Suprapubic skin (tissue), 4 donors: ENCODE data around the gene FOXK1. TPM values are rescaled to one million over a fixed set of nuclear protein-coding genes. Genes with fewer than 3 reads are reported as not detected.

ENCODE experiments used
- DNase-seq, 2 donors: peaks; one replicate each; pipeline ENCODE4 v3.0.0-alpha.2; 2019; ENCODE audit warnings: low spot score in 2 of 2
- H3K27ac ChIP-seq: fragments of 200-600 bp; sonication (generic); one replicate; pipeline ENCODE4 v1.5.1; 2019
- H3K27me3 ChIP-seq: fragments of 200-600 bp; sonication (generic); one replicate; pipeline ENCODE4 v1.5.1; 2019
- H3K36me3 ChIP-seq: fragments of 200-600 bp; sonication (generic); one replicate; pipeline ENCODE4 v1.5.1; 2019
- H3K4me1 ChIP-seq: fragments of 200-600 bp; sonication (generic); one replicate; pipeline ENCODE4 v1.5.1; 2019
- H3K4me3 ChIP-seq: fragments of 200-600 bp; sonication (generic); one replicate; pipeline ENCODE4 v1.5.1; 2019; ENCODE audit warnings: mild to moderate bottlenecking
- H3K9me3 ChIP-seq: fragments of 200-600 bp; sonication (generic); one replicate; pipeline ENCODE4 v1.5.1; 2019
- EP300 ChIP-seq: sonication (generic); formaldehyde crosslinking; IDR thresholded peaks from one replicate; pipeline ENCODE4 v1.6.1; 2017; ENCODE audit warnings: antibody characterized with exemption
- POLR2A ChIP-seq, 2 donors: fragments of 450-650 bp; IDR thresholded peaks; one replicate each; pipeline ENCODE4 v1.6.1; 2017; ENCODE audit warnings: antibody characterized with exemption in 2 of 2, mild to moderate bottlenecking in 2 of 2, moderate library complexity in 2 of 2
- POLR2AphosphoS5 ChIP-seq, 3 donors: sonication (generic); formaldehyde crosslinking; IDR thresholded peaks; one replicate each; pipeline ENCODE4 v1.6.1; 2017; ENCODE audit warnings: antibody characterized with exemption in 3 of 3
- WGBS: methylation state at CpG from one replicate; pipeline ENCODE4 v1.1.5; 2018; 5-methylcytosine and 5-hydroxymethylcytosine counted together
- total RNA-seq, 4 donors: library from RNA; depleted of rRNA; stranded (reverse); fragments of >200 nt; gene quantifications; one replicate each; pipeline ENCODE4 v1.1.0, GENCODE V29; 2016
- TF ChIP-seq, protein P1 (sequence below), 2 donors: fragments of 200-600 bp in 1 of 2; fragments of 450-650 bp in 1 of 2; sonication (generic) in 1 of 2; IDR thresholded peaks; one replicate each; pipeline ENCODE4 v1.5.1; 2016 to 2019; ENCODE audit warnings: antibody characterized with exemption in 2 of 2, mild to moderate bottlenecking in 1 of 2, moderate library complexity in 1 of 2

The FOXK1 gene
- total RNA-seq = 10 to 100 TPM; 37.5 to 68.5 (median 46.6) TPM

DNA sequence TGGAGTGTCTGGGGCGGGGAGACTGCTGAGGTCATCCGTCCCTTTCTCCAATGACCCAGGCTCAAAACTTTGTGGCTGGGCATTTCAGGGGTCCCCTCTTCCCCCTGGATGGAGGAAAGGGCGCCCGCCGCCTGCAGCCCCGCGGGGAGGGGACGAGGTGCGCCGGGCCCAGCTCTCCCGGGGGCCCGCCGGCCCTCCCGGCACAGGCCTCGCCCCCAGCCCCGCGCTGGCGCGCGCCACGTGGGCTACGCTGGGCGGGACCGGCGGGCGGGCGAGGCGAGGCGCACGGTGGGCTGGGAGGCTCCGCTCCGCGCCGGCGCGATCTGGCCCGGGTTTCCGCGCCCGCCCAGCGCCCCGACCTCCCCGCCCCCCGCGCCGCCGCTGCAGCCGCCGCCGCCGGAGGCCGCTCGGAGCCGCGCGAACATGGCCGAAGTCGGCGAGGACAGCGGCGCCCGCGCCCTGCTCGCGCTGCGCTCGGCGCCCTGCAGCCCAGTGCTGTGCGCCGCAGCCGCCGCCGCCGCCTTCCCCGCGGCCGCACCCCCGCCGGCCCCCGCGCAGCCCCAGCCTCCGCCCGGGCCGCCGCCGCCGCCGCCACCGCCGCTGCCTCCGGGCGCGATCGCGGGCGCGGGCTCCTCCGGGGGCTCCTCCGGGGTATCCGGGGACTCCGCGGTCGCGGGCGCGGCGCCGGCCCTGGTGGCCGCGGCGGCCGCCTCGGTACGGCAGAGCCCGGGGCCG, at the start of gene FOXK1:
Gene FOXK1 (plus strand): TSS at position 410 of the 735 bp plus-strand sequence. CDS start 14 bp downstream, at position 424.
- Histone ChIP-seq H3K27ac (peak within 1 kb of the TSS; percentile 85), H3K36me3 (no peaks in the 10 kb centered on the region), H3K9me3 (no peaks in the 10 kb centered on the region), H3K4me3 (peak within 1 kb of the TSS; percentile 95), H3K4me1 (peaks cover 34% of the 10 kb centered on the region), H3K27me3 (no peaks in the 10 kb centered on the region)
- TF ChIP-seq POLR2A (IDR thresholded peaks at IDR 0.05) = peak in 1 of 2 donors; percentile 51
- TF ChIP-seq, protein P1, sequence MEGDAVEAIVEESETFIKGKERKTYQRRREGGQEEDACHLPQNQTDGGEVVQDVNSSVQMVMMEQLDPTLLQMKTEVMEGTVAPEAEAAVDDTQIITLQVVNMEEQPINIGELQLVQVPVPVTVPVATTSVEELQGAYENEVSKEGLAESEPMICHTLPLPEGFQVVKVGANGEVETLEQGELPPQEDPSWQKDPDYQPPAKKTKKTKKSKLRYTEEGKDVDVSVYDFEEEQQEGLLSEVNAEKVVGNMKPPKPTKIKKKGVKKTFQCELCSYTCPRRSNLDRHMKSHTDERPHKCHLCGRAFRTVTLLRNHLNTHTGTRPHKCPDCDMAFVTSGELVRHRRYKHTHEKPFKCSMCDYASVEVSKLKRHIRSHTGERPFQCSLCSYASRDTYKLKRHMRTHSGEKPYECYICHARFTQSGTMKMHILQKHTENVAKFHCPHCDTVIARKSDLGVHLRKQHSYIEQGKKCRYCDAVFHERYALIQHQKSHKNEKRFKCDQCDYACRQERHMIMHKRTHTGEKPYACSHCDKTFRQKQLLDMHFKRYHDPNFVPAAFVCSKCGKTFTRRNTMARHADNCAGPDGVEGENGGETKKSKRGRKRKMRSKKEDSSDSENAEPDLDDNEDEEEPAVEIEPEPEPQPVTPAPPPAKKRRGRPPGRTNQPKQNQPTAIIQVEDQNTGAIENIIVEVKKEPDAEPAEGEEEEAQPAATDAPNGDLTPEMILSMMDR (IDR thresholded peaks at IDR 0.05) = no peak
- peak in 1 of 2 donors; percentile 73 for DNase-seq
- 20% methylated on average over 2 of the region's 116 CpGs for WGBS

DNA sequence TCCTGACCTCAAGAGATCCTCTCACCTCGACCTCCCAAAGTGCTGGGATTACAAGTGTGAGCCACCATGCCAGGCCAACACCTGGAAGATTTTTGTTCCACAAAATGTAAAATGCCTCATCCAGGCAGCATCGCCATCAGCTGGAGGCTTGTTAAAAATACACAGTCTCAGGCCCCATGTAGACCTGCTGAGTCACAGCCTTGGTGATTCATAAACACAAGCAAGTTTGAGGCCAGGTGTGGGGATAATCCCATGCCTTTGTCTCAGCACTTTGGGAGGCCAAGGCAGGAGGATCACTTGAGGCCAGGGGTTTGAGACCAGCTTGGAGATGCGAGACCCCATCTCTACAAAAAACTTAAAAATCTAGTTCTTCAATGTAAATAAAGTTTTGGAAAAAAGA, 49.1 kb upstream of the FOXK1 start:
- H3K36me3 ChIP-seq = no peaks in the 10 kb centered on the region
- H3K27me3 ChIP-seq = no peaks in the 10 kb centered on the region
- H3K9me3 ChIP-seq = no peaks in the 10 kb centered on the region
- 93% methylated on average over 3 of the region's 3 CpGs for WGBS
- TF ChIP-seq POLR2AphosphoS5 (IDR thresholded peaks at IDR 0.05) (no peak), EP300 (no peak), POLR2A (IDR thresholded peaks at IDR 0.05) (no peak)
- TF ChIP-seq, protein P1 (IDR thresholded peaks at IDR 0.05) = no peak
- peaks cover 14% of the 10 kb centered on the region for H3K4me1 ChIP-seq
- no peak overlapping the region for H3K4me3 ChIP-seq
- DNase-seq = no peak
- no peak overlapping the region for H3K27ac ChIP-seq

DNA sequence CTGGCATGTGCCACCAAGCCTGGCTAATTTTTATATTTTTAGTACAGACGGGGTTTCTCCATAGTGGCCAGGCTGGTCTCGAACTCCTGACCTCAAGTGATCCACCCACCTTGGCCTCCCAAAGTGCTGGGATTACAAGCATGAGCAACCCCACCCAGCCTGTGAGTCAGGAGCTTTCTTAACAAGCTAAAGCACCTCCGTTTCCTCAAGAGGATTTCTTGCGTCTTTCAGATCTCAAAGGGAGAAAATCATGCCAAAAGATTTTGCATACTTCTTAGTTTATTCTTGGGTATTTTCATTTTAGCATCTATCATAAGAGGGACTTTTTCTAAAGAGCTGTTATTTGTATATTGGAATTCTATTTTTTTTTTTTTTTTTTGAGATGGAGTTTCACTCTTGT, 47.9 kb upstream of the FOXK1 start:
- Histone ChIP-seq H3K27ac (no peak overlapping the region), H3K9me3 (no peaks in the 10 kb centered on the region), H3K4me1 (peaks cover 14% of the 10 kb centered on the region), H3K27me3 (no peaks in the 10 kb centered on the region), H3K4me3 (no peak overlapping the region), H3K36me3 (no peaks in the 10 kb centered on the region)
- WGBS = 60% methylated on average over 4 of the region's 4 CpGs
- no peak for DNase-seq
- TF ChIP-seq POLR2A (IDR thresholded peaks at IDR 0.05) = no peak
- TF ChIP-seq, protein P1 (IDR thresholded peaks at IDR 0.05) = no peak
- no peak for TF ChIP-seq EP300
- no peak for TF ChIP-seq POLR2AphosphoS5 (IDR thresholded peaks at IDR 0.05)

DNA sequence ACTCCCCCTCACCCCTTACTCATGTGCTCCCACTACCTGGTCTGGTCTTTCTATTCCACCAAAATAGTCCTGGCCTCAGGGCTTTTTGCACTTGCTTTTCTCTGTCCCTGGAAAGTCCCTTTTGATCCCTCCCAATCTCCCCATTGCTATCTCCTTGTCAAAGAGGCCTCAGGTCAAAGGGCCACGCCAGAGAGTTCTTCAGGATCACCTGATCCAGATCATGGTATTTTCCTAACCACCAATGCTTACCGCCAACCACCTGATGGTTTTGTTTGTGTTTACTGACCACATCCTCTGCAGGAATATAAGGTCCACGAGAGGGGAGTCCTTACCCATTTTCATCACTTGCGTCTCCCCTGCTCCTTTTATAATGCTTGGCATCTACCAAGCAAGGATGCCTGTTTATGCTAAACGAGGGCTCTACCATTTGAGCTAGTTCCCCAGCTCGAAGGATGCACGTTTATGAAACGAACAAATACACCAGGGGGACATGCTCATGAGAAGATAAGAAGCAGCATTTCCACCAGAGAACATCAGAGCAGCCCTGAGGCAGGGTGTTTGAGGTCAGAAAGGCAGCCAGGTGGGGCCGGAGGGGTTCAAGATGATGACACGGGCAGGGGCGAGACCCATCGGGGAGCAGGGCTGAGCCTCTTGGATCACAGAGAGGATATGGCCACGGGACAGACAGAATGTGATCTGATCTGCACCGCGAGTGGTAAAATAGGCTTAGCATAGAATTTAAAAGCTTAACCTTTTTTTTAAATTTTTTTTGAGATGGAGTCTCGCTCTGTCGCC, 43.1 kb upstream of the FOXK1 start:
- Histone ChIP-seq H3K36me3 (no peaks in the 10 kb centered on the region), H3K27me3 (no peaks in the 10 kb centered on the region), H3K9me3 (no peaks in the 10 kb centered on the region), H3K4me3 (no peak overlapping the region), H3K4me1 (peaks cover 17% of the 10 kb centered on the region), H3K27ac (no peak overlapping the region)
- WGBS = 75% methylated on average over 17 of the region's 17 CpGs
- no peak for DNase-seq
- TF ChIP-seq, protein P1 (IDR thresholded peaks at IDR 0.05) = no peak
- TF ChIP-seq EP300 (no peak), POLR2AphosphoS5 (IDR thresholded peaks at IDR 0.05) (no peak), POLR2A (IDR thresholded peaks at IDR 0.05) (no peak)

DNA sequence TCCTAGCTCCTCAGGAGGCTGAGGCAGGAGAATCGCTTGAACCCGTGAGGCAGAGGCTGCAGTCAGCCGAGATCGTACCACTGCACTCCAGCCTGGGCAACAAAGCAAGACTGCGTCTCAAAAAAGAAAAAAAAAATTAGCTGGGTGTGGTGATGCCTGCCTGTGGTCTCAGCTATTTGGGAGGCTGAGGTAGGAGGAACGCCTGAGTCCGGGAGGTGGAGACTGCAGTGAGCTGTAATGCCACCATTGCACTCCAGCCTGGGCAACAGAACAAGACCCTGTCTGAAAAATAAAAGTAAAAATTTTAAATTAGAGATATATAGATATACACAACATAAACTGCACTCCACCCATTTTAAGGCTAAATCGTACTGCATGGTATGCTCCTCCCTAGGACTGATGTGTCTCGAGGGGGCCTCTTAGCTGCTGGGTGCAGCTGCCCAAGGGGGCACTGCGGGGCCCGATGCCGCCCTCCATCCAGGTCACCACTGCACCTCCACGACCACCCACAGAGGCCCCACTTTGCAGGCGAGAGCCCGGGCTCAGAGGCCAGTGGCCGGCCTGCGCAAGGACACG, 40.9 kb upstream of the FOXK1 start:
- WGBS = 18% methylated on average over 10 of the region's 18 CpGs
- TF ChIP-seq POLR2A (IDR thresholded peaks at IDR 0.05) = no peak
- TF ChIP-seq POLR2AphosphoS5 (IDR thresholded peaks at IDR 0.05) = no peak
- TF ChIP-seq, protein P1 (IDR thresholded peaks at IDR 0.05) = no peak
- no peak for TF ChIP-seq EP300

More for the DNA sequence above, 40.9 kb upstream of the FOXK1 start:
- H3K9me3 ChIP-seq = no peaks in the 10 kb centered on the region
- peak overlapping the region; percentile 94 for H3K27ac ChIP-seq
- DNase-seq = no peak
- no peaks in the 10 kb centered on the region for H3K36me3 ChIP-seq
- H3K4me3 ChIP-seq = peak overlapping the region; percentile 63
- H3K27me3 ChIP-seq = no peaks in the 10 kb centered on the region
- peaks cover 17% of the 10 kb centered on the region for H3K4me1 ChIP-seq
